Activated T-cell treated with anti-CD3 and anti-CD28 coated beads for 24 hours (primary cell): Measurements from ENCODE around the gene ELF2.
"Not testable (repeated sequence)": the region's sequence is repeated elsewhere in the genome, so short reads cannot be mapped to it uniquely, and the experiment has no call there.

Source experiments
- DNase-seq: peaks from one replicate; pipeline ENCODE4 v3.0.0-alpha.2; 2020; ENCODE audit warnings: low read depth

Gene ELF2

GRCh38 chr4:139142980-139143379 is 34.0 kb downstream of the ELF2 start:
- DNase-seq = no peak

GRCh38 chr4:139142087-139142486 is 34.9 kb downstream of the ELF2 start:
- DNase-seq = no peak

GRCh38 chr4:139137763-139138162 is 39.3 kb downstream of the ELF2 start:
- no peak for DNase-seq

- DNase-seq = no peak
These were observed 42.6 kb downstream of the ELF2 start for GRCh38 chr4:139134403-139134802.

- no peak for DNase-seq
These were observed 45.7 kb downstream of the ELF2 start for GRCh38 chr4:139131209-139131870.

GRCh38 chr4:139129206-139129605 is 47.8 kb downstream of the ELF2 start:
- no peak for DNase-seq

GRCh38 chr4:139126898-139127297 is 50.1 kb downstream of the ELF2 start:
- no peak for DNase-seq

GRCh38 chr4:139123910-139124309 is 53.1 kb downstream of the ELF2 start:
- no peak for DNase-seq

- no peak for DNase-seq
These were observed 58.7 kb downstream of the ELF2 start for GRCh38 chr4:139118365-139118764.

GRCh38 chr4:139115226-139115625 is 61.8 kb downstream of the ELF2 start:
- no peak for DNase-seq

- DNase-seq = not testable (repeated sequence)
These were observed 62.2 kb downstream of the ELF2 start for GRCh38 chr4:139114795-139115194.

- DNase-seq = no peak
These were observed 64.4 kb downstream of the ELF2 start for GRCh38 chr4:139112650-139113049.

GRCh38 chr4:139108567-139109128 is 68.4 kb downstream of the ELF2 start:
- no peak for DNase-seq

- peak; percentile 69 for DNase-seq
These were observed 77.5 kb downstream of the ELF2 start for GRCh38 chr4:139099366-139099982.

GRCh38 chr4:139092271-139092670 is 84.7 kb downstream of the ELF2 start:
- DNase-seq = no peak

- no peak for DNase-seq
These were observed 91.9 kb downstream of the ELF2 start for GRCh38 chr4:139085141-139085540.

GRCh38 chr4:139084804-139085093 is 92.3 kb downstream of the ELF2 start:
- DNase-seq = no peak

GRCh38 chr4:139083956-139084803 is 92.8 kb downstream of the ELF2 start:
- peak; percentile 80 for DNase-seq

GRCh38 chr4:139083607-139083955 is 93.4 kb downstream of the ELF2 start:
- DNase-seq = no peak

GRCh38 chr4:139082750-139083606 is 94.0 kb downstream of the ELF2 start:
- DNase-seq = peak; percentile 88

GRCh38 chr4:139078926-139079325 is 98.1 kb downstream of the ELF2 start:
- no peak for DNase-seq
